ENCODE data around the gene BRINP2.
A peak's percentile ranks its signal among the peaks of the same experiment; 100 is the strongest.

The BRINP2 gene

GRCh38 chr1:177209357-177209756 lies 38.6 kb downstream of the BRINP2 start:
- H3K27ac ChIP-seq, result no peak overlapping the region
- H3K36me3 ChIP-seq (replicated peaks), result no peaks in the 10 kb centered on the region
- peak; percentile 97 for DNase-seq
- in situ Hi-C loops (cut with HindIII; ENCODE audit: low pct_ligation_motif_present, low sequenced_read_pairs), result no loop called here
- no peak overlapping the region for H3K4me3 ChIP-seq (ENCODE audit: low read depth, low read length)
- no peaks in the 10 kb centered on the region for H3K27me3 ChIP-seq (replicated peaks)
- TF ChIP-seq, protein P1, sequence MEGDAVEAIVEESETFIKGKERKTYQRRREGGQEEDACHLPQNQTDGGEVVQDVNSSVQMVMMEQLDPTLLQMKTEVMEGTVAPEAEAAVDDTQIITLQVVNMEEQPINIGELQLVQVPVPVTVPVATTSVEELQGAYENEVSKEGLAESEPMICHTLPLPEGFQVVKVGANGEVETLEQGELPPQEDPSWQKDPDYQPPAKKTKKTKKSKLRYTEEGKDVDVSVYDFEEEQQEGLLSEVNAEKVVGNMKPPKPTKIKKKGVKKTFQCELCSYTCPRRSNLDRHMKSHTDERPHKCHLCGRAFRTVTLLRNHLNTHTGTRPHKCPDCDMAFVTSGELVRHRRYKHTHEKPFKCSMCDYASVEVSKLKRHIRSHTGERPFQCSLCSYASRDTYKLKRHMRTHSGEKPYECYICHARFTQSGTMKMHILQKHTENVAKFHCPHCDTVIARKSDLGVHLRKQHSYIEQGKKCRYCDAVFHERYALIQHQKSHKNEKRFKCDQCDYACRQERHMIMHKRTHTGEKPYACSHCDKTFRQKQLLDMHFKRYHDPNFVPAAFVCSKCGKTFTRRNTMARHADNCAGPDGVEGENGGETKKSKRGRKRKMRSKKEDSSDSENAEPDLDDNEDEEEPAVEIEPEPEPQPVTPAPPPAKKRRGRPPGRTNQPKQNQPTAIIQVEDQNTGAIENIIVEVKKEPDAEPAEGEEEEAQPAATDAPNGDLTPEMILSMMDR (IDR thresholded peaks at IDR 0.05; ENCODE audit: low read depth, low read length, missing control alignments), result no peak

- Histone ChIP-seq H3K4me3 (ENCODE audit: low read depth, low read length) (no peak overlapping the region), H3K36me3 (replicated peaks) (no peaks in the 10 kb centered on the region), H3K27ac (no peak overlapping the region), H3K27me3 (replicated peaks) (no peaks in the 10 kb centered on the region)
- TF ChIP-seq, protein P1 (IDR thresholded peaks at IDR 0.05; ENCODE audit: low read depth, low read length, missing control alignments), result no peak
- DNase-seq, result no peak
- in situ Hi-C loops (cut with HindIII; ENCODE audit: low pct_ligation_motif_present, low sequenced_read_pairs), result no loop called here
Observed at GRCh38 chr1:177210071-177210470, 39.3 kb downstream of the BRINP2 start.

DNA sequence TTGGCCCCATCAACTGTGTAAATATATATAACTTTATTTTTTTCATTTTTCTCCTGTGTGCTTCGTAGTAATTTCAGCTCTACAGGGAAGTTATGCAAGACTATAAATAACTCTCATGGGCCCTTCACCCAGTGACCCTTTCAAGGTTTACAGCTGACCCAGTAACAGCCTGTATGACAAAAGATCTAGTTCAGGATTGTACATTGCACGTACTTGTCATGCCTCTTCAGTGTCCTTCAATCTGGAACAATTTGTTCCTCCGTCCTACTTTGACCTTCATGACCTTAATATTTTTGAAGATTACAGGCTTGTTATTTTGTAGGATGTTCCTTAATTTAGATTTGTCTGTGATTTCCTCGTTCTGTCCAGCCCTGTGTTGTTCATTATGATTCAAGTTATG lies 40.5 kb downstream of the BRINP2 start:
- TF ChIP-seq, protein P1 (IDR thresholded peaks at IDR 0.05; ENCODE audit: low read depth, low read length, missing control alignments), result no peak

DNA sequence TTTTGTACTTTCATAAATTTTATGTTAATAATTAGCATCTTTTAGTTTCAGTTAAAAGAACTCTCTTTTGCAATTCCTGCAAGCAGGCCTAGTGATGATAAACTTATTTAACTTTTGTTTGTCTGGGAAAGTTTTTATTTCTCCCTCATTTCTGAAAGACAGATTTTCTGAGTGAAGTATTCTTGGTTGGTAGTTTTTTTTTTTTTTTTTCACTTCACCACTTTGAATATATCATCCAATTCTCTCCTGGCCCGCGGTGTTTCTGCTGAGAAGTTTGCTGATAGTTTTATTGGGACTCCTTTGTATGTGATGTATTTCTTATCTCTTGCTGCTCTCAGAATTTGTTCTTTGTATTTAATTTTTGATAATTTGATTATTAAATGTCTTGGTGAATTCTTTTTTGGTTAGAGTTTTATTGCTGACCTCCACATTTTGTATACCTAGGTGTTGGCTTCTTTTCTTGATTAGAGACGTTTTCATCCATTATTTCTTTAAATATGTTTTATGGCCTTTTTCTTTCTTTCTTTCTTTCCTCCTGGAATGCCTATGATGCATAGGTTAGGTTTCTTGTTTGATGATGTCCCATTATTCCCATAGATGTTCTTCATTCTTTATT lies 45.9 kb downstream of the BRINP2 start:
- TF ChIP-seq, protein P1 (IDR thresholded peaks at IDR 0.05; ENCODE audit: low read depth, low read length, missing control alignments), result no peak
- no peaks in the 10 kb centered on the region for H3K36me3 ChIP-seq (replicated peaks)
- no peak for DNase-seq
- H3K4me3 ChIP-seq (ENCODE audit: low read depth, low read length), result no peak overlapping the region
- in situ Hi-C loops (cut with HindIII; ENCODE audit: low pct_ligation_motif_present, low sequenced_read_pairs), result no loop called here
- no peaks in the 10 kb centered on the region for H3K27me3 ChIP-seq (replicated peaks)
- H3K27ac ChIP-seq, result no peak overlapping the region

More for the DNA sequence above, 40.5 kb downstream of the BRINP2 start:
- no peak for DNase-seq
- Histone ChIP-seq H3K27me3 (replicated peaks) (no peaks in the 10 kb centered on the region), H3K36me3 (replicated peaks) (no peaks in the 10 kb centered on the region), H3K27ac (no peak overlapping the region), H3K4me3 (ENCODE audit: low read depth, low read length) (no peak overlapping the region)
- in situ Hi-C loops (cut with HindIII; ENCODE audit: low pct_ligation_motif_present, low sequenced_read_pairs), result no loop called here

- TF ChIP-seq, protein P1 (IDR thresholded peaks at IDR 0.05; ENCODE audit: low read depth, low read length, missing control alignments), result no peak
- no peak for DNase-seq
- H3K27ac ChIP-seq, result no peak overlapping the region
- in situ Hi-C loops (cut with HindIII; ENCODE audit: low pct_ligation_motif_present, low sequenced_read_pairs), result no loop called here
- H3K27me3 ChIP-seq (replicated peaks), result no peaks in the 10 kb centered on the region
- H3K4me3 ChIP-seq (ENCODE audit: low read depth, low read length), result no peak overlapping the region
- no peaks in the 10 kb centered on the region for H3K36me3 ChIP-seq (replicated peaks)
Observed at GRCh38 chr1:177219554-177220458, 49.0 kb downstream of the BRINP2 start.

Measured in brain microvascular endothelial cell (primary cell).